ENCODE measurements around the gene PASD1.

PASD1 gene

DNA sequence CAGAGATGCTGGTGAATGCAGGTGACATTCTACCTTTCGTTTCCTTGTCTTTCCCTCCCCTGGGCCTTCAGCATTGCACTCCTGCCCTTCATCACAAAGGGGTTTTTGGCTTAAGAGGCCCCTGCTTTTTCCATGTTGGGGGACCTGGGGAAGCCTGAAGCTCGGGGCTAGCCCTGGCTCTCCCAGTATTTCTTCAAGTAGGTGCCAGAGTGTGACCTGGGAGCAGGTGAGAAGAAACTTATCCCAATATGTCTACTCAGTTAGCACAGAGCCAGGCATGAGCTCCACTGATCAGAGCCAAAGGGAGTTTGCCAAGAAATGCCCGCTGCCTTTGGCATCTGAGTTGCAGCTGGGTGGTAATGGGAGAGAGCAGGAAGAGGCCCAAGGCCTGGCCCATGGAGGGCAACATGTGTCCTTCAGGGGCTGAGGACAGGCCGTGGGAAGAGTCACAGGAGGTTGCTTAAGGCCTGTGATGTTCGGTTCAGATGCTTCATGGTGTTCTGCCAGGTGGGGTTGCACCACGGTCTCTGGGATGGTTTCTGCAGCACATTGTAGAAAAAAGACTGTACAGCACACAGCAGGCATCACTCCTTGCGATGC, 139.4 kb downstream of the PASD1 start:
- no peaks in the 10 kb centered on the region for H3K36me3 ChIP-seq (ENCODE audit: insufficient read depth, low read length)
- no peak overlapping the region for H3K9ac ChIP-seq (ENCODE audit: low read depth, low read length)
- H3K79me2 ChIP-seq (ENCODE audit: insufficient read depth, low read length) = no peaks in the 10 kb centered on the region
- H3K27ac ChIP-seq (ENCODE audit: low read length) = no peak overlapping the region
- ATAC-seq (ENCODE audit: insufficient read depth, low read depth) = no peak
- DNase-seq = no peak
- no peak overlapping the region for H2AFZ ChIP-seq (ENCODE audit: low read depth, low read length)
- no peaks in the 10 kb centered on the region for H3K9me3 ChIP-seq (ENCODE audit: insufficient read depth, low read length, severe bottlenecking)
- H3K4me3 ChIP-seq (ENCODE audit: low read depth in 1 of 2, low read length in 2 of 2) = no peak overlapping the region
- no peaks in the 10 kb centered on the region for H4K20me1 ChIP-seq (ENCODE audit: insufficient read depth, low read length)
- no peak overlapping the region for H3K4me2 ChIP-seq (ENCODE audit: insufficient read depth, low read length)
- TF ChIP-seq, protein P1, sequence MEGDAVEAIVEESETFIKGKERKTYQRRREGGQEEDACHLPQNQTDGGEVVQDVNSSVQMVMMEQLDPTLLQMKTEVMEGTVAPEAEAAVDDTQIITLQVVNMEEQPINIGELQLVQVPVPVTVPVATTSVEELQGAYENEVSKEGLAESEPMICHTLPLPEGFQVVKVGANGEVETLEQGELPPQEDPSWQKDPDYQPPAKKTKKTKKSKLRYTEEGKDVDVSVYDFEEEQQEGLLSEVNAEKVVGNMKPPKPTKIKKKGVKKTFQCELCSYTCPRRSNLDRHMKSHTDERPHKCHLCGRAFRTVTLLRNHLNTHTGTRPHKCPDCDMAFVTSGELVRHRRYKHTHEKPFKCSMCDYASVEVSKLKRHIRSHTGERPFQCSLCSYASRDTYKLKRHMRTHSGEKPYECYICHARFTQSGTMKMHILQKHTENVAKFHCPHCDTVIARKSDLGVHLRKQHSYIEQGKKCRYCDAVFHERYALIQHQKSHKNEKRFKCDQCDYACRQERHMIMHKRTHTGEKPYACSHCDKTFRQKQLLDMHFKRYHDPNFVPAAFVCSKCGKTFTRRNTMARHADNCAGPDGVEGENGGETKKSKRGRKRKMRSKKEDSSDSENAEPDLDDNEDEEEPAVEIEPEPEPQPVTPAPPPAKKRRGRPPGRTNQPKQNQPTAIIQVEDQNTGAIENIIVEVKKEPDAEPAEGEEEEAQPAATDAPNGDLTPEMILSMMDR (IDR thresholded peaks at IDR 0.05; ENCODE audit: borderline replicate concordance, extremely low read depth, low read length, poor library complexity, severe bottlenecking) = no peak
- no peak for TF ChIP-seq EZH2 (IDR thresholded peaks at IDR 0.05; ENCODE audit: borderline replicate concordance, low read depth, low read length, severe bottlenecking)
- no peaks in the 10 kb centered on the region for H3K27me3 ChIP-seq (ENCODE audit: insufficient read depth, low read length, poor library complexity)
- no peaks in the 10 kb centered on the region for H3K4me1 ChIP-seq (ENCODE audit: insufficient read depth, low read length)

DNA sequence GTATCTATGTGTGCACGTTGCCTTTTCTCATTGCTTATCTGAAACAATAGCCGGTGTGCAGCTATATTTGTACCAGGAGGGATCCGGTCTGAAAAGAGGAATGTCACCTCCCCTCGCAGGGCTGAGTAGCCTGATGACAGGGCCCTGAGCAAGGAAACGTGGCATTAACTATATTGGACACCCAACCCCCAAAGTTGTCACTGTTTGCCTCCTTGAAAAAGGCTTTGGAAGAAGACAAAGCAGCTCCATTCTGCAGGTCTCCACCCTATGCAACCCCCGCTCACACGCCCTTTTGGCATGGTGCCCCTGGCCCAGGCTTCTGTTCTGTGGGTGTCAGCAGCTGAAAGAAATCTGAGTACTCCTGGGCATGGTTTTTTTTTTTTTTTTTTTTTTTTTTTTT, 140.0 kb downstream of the PASD1 start:
- no peaks in the 10 kb centered on the region for H3K79me2 ChIP-seq (ENCODE audit: insufficient read depth, low read length)
- no peaks in the 10 kb centered on the region for H3K36me3 ChIP-seq (ENCODE audit: insufficient read depth, low read length)
- no peak overlapping the region for H2AFZ ChIP-seq (ENCODE audit: low read depth, low read length)
- H3K9me3 ChIP-seq (ENCODE audit: insufficient read depth, low read length, severe bottlenecking) = no peaks in the 10 kb centered on the region
- DNase-seq (no peak), ATAC-seq (ENCODE audit: insufficient read depth, low read depth) (no peak)
- H3K9ac ChIP-seq (ENCODE audit: low read depth, low read length) = no peak overlapping the region
- H3K27me3 ChIP-seq (ENCODE audit: insufficient read depth, low read length, poor library complexity) = no peaks in the 10 kb centered on the region
- no peak overlapping the region for H3K4me3 ChIP-seq (ENCODE audit: low read depth in 1 of 2, low read length in 2 of 2)
- no peaks in the 10 kb centered on the region for H4K20me1 ChIP-seq (ENCODE audit: insufficient read depth, low read length)
- H3K4me1 ChIP-seq (ENCODE audit: insufficient read depth, low read length) = no peaks in the 10 kb centered on the region
- TF ChIP-seq, protein P1 (IDR thresholded peaks at IDR 0.05; ENCODE audit: borderline replicate concordance, extremely low read depth, low read length, poor library complexity, severe bottlenecking) = no peak
- TF ChIP-seq EZH2 (IDR thresholded peaks at IDR 0.05; ENCODE audit: borderline replicate concordance, low read depth, low read length, severe bottlenecking) = no peak
- no peak overlapping the region for H3K27ac ChIP-seq (ENCODE audit: low read length)
- H3K4me2 ChIP-seq (ENCODE audit: insufficient read depth, low read length) = no peak overlapping the region

GRCh38 chrX:151704041-151704663, 140.7 kb downstream of the PASD1 start:
- no peak for DNase-seq
- Histone ChIP-seq H2AFZ (ENCODE audit: low read depth, low read length) (no peak overlapping the region), H3K9me3 (ENCODE audit: insufficient read depth, low read length, severe bottlenecking) (no peaks in the 10 kb centered on the region), H3K79me2 (ENCODE audit: insufficient read depth, low read length) (no peaks in the 10 kb centered on the region), H3K36me3 (ENCODE audit: insufficient read depth, low read length) (no peaks in the 10 kb centered on the region), H3K9ac (ENCODE audit: low read depth, low read length) (no peak overlapping the region), H3K27ac (ENCODE audit: low read length) (no peak overlapping the region), H4K20me1 (ENCODE audit: insufficient read depth, low read length) (no peaks in the 10 kb centered on the region), H3K4me3 (ENCODE audit: low read depth in 1 of 2, low read length in 2 of 2) (no peak overlapping the region), H3K4me2 (ENCODE audit: insufficient read depth, low read length) (no peak overlapping the region), H3K4me1 (ENCODE audit: insufficient read depth, low read length) (no peaks in the 10 kb centered on the region), H3K27me3 (ENCODE audit: insufficient read depth, low read length, poor library complexity) (no peaks in the 10 kb centered on the region)
- TF ChIP-seq EZH2 (IDR thresholded peaks at IDR 0.05; ENCODE audit: borderline replicate concordance, low read depth, low read length, severe bottlenecking) = no peak
- TF ChIP-seq, protein P1 (IDR thresholded peaks at IDR 0.05; ENCODE audit: borderline replicate concordance, extremely low read depth, low read length, poor library complexity, severe bottlenecking) = no peak
- ATAC-seq (ENCODE audit: insufficient read depth, low read depth) = no peak
